ENCODE results near the gene GLOD4.
"Not testable (repeated sequence)": the region's sequence is repeated elsewhere in the genome, so short reads cannot be mapped to it uniquely, and the experiment has no call there.

Gene GLOD4

GRCh38 chr17:767076-767475, 15.0 kb downstream of the GLOD4 start:
- DNase-seq: no peak

- no peak for DNase-seq
Observed at GRCh38 chr17:760371-760770, 21.7 kb downstream of the GLOD4 start.

- DNase-seq: no peak
Observed at GRCh38 chr17:759964-760363, 22.1 kb downstream of the GLOD4 start.

- not testable (repeated sequence) for DNase-seq
Observed at GRCh38 chr17:756010-756567, 26.0 kb downstream of the GLOD4 start.

GRCh38 chr17:755319-755961, 26.6 kb downstream of the GLOD4 start:
- not testable (repeated sequence) for DNase-seq

- no peak for DNase-seq
Observed at GRCh38 chr17:753418-753817, 28.7 kb downstream of the GLOD4 start.

- peak; percentile 24 for DNase-seq
Observed at GRCh38 chr17:752620-753219, 29.4 kb downstream of the GLOD4 start.

GRCh38 chr17:752002-752619, 30.0 kb downstream of the GLOD4 start, which contains the start of gene GEMIN4:
TSS of gene GEMIN4 (minus strand) at chr17:752264. CDS start at chr17:752142, 122 bp downstream.
- DNase-seq: peak; percentile 96

GRCh38 chr17:751269-752001, 30.6 kb downstream of the GLOD4 start:
- DNase-seq: peak; percentile 57

GRCh38 chr17:750431-751037, 31.5 kb downstream of the GLOD4 start:
- no peak for DNase-seq

- DNase-seq: not testable (repeated sequence)
Observed at GRCh38 chr17:749359-749758, 32.7 kb downstream of the GLOD4 start.

- DNase-seq: not testable (repeated sequence)
Observed at GRCh38 chr17:748604-749003, 33.5 kb downstream of the GLOD4 start.

GRCh38 chr17:746783-747629, 35.1 kb downstream of the GLOD4 start:
- no peak for DNase-seq

- no peak for DNase-seq
Observed at GRCh38 chr17:746181-746580, 35.9 kb downstream of the GLOD4 start.

GRCh38 chr17:745406-745805, 36.7 kb downstream of the GLOD4 start:
- DNase-seq: no peak

GRCh38 chr17:744937-745336, 37.1 kb downstream of the GLOD4 start:
- DNase-seq: no peak

- no peak for DNase-seq
Observed at GRCh38 chr17:743139-743538, 38.9 kb downstream of the GLOD4 start.

GRCh38 chr17:742147-742793, 39.8 kb downstream of the GLOD4 start:
- no peak for DNase-seq

GRCh38 chr17:740240-741017, 41.7 kb downstream of the GLOD4 start:
- DNase-seq: peak; percentile 51

GRCh38 chr17:737561-738113, 44.4 kb downstream of the GLOD4 start:
- DNase-seq: no peak

Measured in activated CD4-positive, alpha-beta T cell treated with anti-CD3 and anti-CD28 coated beads, Interleukin-2, amount 50 U/mL, for 16 hours (primary cell).